Activated CD8-positive, alpha-beta memory T cell treated with anti-CD3 and anti-CD28 coated beads for 1 hour (primary cell): ENCODE results near the gene METTL21C.

Source experiments
- DNase-seq, 2 donors: peaks; one replicate each; pipeline ENCODE4 v3.0.0-alpha.2; 2020; ENCODE audit warnings: low read depth in 1 of 2; ENCODE audit errors: extremely low read depth in 1 of 2

Gene METTL21C

GRCh38 chr13:102697929-102698648, 3.2 kb upstream of the METTL21C start:
- DNase-seq, result no peak

GRCh38 chr13:102697264-102697663, 2.4 kb upstream of the METTL21C start:
- DNase-seq, result no peak

DNA sequence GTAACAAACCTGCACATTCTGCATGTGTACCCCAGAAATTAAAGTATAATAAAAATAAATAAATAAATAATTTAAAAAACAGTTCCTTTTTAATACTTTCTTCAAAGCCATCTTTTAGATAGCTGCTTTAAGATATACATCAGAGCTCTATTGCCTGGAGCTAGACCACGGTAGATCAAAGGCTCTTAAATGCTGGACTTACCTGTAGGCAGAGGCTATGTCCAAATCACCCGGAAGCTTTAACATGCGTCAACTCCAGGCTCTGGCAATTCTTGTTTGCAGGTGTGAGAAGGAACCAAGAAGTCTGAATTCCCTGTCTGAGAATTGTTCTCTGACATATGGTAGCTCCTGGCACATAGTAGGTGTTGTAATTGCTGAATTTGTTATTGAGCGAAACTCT, 1.6 kb upstream of the METTL21C start:
- DNase-seq, result no peak

DNA sequence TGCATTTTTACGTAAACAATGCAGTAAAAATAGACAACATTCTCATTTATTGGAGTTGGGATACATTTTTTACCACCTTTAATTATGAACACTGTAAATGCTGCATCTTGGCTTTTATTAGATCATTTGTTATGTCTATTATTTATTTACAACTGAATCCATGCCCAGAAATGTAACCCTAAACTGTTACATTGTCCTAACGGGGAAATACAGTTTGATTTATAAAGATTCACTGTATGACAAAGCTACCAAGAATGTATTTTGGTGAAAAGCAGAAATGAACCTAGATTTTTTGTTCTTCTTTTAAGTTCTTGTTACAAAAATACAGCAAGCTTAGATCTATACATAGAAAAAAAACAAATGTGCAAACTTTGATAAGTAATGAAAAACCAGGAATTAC, 1.1 kb downstream of the METTL21C start:
- DNase-seq, result no peak

DNA sequence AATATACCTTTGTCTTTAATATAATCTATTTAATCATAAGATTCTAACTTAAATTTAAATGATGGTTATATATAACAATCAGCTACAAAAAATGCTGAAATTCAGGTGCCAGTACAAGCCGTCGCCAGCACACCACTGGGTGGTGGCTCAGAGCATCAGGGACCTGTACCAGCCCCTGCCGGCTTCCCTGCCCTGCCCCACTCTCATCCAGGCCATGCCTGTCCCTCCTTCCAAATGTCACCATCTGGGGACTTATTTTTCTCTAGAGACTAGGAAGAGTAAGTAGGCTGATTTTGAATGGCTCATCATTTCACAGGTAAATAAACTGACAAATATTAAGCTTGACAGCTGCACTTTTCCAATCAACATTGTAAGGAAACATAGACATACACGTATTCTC, 1.6 kb downstream of the METTL21C start:
- no peak for DNase-seq

DNA sequence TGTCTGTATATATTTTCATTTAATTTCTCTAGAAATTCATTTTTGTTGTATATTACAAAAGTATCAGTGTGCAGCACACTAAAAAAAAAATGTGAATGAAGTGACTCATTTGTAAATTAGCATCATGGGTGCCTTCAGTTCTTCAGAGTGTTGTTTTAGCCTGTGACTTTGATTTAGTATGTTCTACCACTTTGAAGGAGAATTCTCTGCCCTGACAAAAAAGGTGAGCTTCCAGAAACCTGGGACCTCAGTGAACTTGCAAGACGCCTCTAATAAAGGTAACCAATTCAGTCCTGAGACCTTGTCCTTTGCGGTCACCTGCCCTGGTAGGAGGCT, 2.4 kb downstream of the METTL21C start:
- no peak for DNase-seq

DNA sequence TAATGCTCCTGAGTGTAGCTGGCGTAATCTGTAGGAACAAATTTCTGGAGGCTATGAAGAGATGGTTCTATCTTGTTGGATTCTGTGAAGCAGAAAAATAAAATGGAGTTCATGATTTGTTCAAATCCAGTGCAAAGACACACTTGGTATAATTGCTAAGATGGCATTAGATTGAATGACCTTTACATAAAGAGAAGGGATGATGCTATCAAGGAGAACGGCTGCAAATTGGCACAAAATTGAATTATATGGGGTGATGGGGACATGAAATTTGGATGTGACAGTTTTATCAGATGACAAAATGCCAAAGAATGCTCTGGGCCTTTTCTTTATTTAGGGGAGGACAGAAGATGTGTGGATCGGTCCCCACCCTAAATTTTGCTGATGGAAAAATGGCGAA, 4.0 kb downstream of the METTL21C start:
- no peak for DNase-seq

- DNase-seq, result no peak
Observed at GRCh38 chr13:102688306-102688973, 6.4 kb downstream of the METTL21C start.

GRCh38 chr13:102687520-102687919, 7.3 kb downstream of the METTL21C start:
- no peak for DNase-seq

- no peak for DNase-seq
Observed at GRCh38 chr13:102686024-102686423, 8.8 kb downstream of the METTL21C start.

- no peak for DNase-seq
Observed at GRCh38 chr13:102683637-102684036, 11.2 kb downstream of the METTL21C start.

GRCh38 chr13:102682727-102683126, 12.1 kb downstream of the METTL21C start:
- DNase-seq, result no peak

- DNase-seq, result no peak
Observed at GRCh38 chr13:102682211-102682610, 12.6 kb downstream of the METTL21C start.

DNA sequence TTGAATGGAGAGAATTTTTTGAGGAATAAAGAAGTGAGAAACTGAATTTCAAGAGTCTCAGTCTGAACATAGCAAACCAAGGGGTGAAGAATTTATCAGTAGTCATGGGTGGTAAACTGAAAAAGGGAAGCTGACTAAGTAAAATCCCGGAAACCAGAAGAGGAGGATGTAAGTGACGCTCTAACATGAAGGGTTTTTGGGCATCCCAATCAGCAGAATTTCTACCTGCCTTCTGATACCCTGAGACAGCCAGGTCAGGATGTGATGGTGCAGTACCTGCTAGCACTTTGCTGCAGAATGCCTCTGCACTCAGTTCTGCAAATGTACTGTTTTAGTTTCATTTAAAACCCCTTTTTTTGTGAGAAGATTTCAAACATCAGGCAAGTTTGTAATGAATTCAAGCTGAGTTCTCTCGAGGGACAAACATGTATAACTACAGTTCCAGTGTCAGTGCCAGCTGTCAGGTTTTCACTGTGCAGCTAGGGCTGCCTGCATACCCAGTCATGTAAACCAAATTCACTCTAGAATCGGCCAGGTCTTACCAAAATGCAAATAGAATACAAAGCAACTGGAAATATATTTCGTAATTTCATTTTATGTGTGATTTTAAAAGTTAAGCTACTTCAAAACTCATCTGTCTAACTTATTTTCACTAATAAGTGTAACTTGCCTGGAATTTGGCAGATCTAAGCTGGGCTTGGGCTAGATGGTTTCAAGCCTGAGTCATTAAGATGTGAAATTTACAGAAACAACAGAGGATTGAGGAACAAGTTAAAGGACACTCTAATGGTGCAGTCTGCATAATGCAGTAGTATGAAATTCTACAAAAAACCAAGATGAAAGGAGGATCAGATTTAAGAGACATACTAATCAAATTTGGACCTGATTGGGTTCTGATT, 13.8 kb downstream of the METTL21C start:
- no peak for DNase-seq

DNA sequence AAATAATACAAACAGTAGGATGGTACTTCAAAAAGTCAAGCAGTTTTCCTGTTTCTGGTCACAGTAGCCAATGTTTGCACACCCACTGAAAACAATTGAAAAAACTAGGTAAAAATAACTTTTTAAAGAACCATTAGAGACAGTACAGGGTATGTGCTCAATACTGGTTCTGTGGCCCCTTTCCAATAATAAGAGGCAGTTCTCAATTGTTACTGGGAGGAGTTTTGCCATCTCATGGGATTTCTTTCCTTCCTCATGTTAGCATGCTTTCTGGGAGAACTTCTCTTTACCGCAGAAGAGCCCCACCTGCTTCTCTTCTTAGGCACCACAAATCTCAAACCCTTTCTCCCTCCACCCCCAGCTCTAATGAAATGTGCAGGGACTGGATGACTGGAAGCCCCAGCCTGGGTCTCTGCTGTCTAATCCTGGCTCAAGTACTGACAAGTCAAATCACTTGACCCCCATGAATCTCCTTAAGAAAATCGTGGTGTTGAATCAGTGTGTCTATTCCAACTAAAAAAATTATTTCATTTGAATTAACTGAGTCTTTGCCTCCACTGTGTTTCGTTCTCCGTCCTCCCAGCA, 14.6 kb downstream of the METTL21C start:
- no peak for DNase-seq

DNA sequence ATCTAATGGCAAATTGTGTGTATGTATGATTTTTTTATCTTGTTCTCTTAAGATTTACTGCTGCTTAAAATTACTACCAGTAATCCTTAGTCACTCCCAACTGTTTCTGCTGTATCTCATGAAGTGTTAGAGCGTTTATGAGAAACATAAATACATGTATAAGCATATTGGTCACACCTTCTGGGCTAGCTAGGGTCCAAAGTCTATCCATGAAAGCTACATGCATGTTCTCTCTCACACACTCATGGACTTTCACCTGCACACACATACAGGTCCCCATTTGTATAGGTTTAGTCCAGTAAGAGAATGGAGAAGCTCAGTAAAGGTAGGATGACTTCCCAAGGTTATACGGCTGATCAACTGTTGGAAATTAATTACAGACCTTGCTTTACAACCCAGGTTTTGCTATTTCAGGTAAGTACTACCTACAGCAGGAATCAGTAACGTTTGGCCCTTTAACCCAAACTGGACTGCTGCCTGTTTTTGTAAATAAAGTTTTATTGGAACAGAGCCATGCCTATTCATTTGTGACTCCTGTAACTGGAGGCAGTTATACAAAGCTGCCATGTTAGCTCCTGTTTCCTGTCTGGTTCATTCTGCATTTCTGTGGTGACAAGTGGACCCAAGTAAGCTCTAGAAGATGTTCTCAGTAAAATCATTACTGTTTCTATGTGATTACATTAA, 15.3 kb downstream of the METTL21C start:
- DNase-seq, result no peak

DNA sequence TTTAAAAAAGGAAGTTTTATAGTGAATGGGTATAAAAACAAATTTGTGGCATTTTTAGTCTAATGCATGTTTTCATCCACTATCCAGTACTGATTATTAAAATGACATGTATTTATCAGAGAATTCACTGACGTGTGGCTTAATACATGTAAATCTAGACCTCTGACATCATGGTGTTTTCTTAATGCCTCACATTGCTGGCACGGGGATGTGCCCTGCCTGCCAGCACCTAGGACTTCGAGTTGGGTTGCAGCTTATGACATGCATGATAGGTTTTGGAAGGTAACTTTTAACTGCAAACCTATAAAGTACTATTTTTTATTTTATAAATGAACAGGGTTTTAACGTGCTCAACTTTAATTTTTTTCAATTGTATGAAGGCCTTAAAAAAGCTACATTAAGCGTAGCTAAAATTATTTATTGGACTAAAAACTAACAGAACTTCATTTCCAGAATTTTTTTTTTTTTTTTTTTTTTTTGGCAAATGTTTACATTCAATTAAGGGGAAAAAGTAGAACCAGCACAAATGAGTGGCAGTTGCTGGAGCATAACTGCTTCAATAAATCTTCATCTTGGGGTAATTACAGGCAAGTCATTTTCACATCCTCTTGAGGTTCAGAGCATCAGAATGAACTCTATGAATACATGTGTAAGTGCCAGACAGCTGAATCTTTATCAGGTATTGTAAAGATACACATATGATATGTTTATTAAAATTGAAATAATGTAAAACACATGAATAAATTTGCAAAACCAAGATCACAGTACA, 16.3 kb downstream of the METTL21C start:
- DNase-seq, result no peak

DNA sequence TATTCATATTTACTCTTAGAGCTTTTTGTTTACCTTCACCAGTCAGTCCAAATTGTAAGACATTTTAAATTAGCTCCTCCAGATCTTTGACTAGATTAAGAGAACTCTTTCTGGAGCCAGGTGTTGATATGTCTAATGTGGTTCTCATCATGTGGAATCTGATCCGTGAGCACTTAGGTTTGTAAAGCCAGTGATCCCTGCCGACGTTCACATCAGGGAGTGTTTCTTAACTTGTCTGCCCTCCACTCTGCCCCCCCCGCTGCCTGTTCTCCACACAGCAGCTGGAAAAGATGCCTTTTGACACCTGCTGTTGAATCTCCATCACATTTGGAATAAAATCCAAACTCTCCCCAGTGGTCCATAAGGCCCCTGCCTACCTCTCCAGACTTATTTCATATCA, 17.7 kb downstream of the METTL21C start:
- no peak for DNase-seq

GRCh38 chr13:102675115-102675514, 19.7 kb downstream of the METTL21C start:
- no peak for DNase-seq

DNA sequence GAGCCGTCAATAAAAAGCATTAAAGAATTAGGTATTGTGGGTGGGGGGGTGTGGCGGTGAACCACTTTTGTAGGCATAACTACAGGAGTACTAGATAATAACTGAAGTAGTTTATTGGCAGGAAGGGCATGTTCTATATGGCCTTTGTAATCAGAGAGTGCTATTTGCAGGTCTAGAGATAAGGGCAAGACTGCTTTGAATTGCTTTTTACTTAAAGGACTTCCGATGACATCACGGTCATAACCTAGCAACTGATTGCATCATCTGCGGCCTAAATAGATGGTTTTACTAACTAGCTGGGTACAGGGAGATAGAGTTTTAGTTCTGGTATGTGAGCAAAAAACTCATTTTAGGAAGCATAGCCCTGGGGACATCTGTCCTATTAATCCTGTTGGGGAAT, 24.7 kb downstream of the METTL21C start:
- DNase-seq, result no peak
